Upper lobe of left lung (tissue), 6 donors: ENCODE results near the gene SLC2A11. TPM values are rescaled to one million over a fixed set of nuclear protein-coding genes. Genes with fewer than 3 reads are reported as not detected.

Source experiments
- ATAC-seq, 2 donors: fragments of 200-7000 bp; cut with Tn5 transposase; one replicate each; pipeline ENCODE4 v1.9.1; 2022; ENCODE audit warnings: mild to moderate bottlenecking in 2 of 2, moderate library complexity in 2 of 2; ENCODE audit not compliant: low FRiP score in 2 of 2
- DNase-seq, 2 donors: peaks; one replicate each; pipeline ENCODE4 v3.0.0-alpha.2; 2019 to 2020
- H3K27ac ChIP-seq, 4 donors: fragments of 200-600 bp; sonication (generic); one replicate each; pipeline ENCODE4 v1.5.1; 2016 to 2019
- H3K27me3 ChIP-seq, 4 donors: fragments of 200-600 bp; sonication (generic); one replicate each; pipeline ENCODE4 v1.5.1; 2017 to 2019
- H3K36me3 ChIP-seq, 4 donors: fragments of 200-600 bp; sonication (generic); one replicate each; pipeline ENCODE4 v1.5.1; 2016 to 2019
- H3K4me1 ChIP-seq, 4 donors: fragments of 200-600 bp; sonication (generic); one replicate each; pipeline ENCODE4 v1.5.1; 2018 to 2019
- H3K4me3 ChIP-seq, 4 donors: fragments of 200-600 bp; sonication (generic); one replicate each; pipeline ENCODE4 v1.5.1; 2017 to 2019; ENCODE audit warnings: mild to moderate bottlenecking in 2 of 4, moderate library complexity in 1 of 4
- H3K9me3 ChIP-seq, 4 donors: fragments of 200-600 bp; sonication (generic); one replicate each; pipeline ENCODE4 v1.5.1; 2018 to 2019
- CTCF ChIP-seq, 6 experiments: fragments of 450-650 bp in 4 of 6; fragments of 200-600 bp in 2 of 6; sonication (generic) in 2 of 6; IDR thresholded peaks; one replicate each; pipeline ENCODE4 v1.5.1; 2016 to 2019; ENCODE audit warnings: antibody characterized with exemption in 6 of 6
- EP300 ChIP-seq, 4 donors: sonication (generic); formaldehyde crosslinking; IDR thresholded peaks; one replicate each; pipeline ENCODE4 v1.5.1; 2017; ENCODE audit warnings: antibody characterized with exemption in 4 of 4, control low read depth in 2 of 4
- POLR2A ChIP-seq, 4 donors: fragments of 450-650 bp; IDR thresholded peaks; one replicate each; pipeline ENCODE4 v1.5.1; 2016 to 2017; ENCODE audit warnings: antibody characterized with exemption in 4 of 4, mild to moderate bottlenecking in 2 of 4
- POLR2AphosphoS5 ChIP-seq, 2 donors: sonication (generic); formaldehyde crosslinking; IDR thresholded peaks; one replicate each; pipeline ENCODE4 v1.5.1; 2017; ENCODE audit warnings: antibody characterized with exemption in 2 of 2
- WGBS, 2 donors: methylation state at CpG; one replicate each; pipeline ENCODE4 v1.1.5; 2017 to 2018; 5-methylcytosine and 5-hydroxymethylcytosine counted together
- total RNA-seq, 6 donors: library from RNA; depleted of rRNA in 4 of 6; stranded (reverse); fragments of >200 nt in 4 of 6; gene quantifications; one replicate each; pipeline versions ENCODE4 v1.1.0 to v1.2.1, GENCODE V29; 2016 to 2021
- donor health status: DM: no; HTN: no; CAD: no; lungs with moderate emphysema.
- donor health status: DM: no; HTN: yes; CAD: no; lungs with severe emphysema.

SLC2A11 gene
- total RNA-seq, 6 donors from 2014 or later: 9.9 to 31.4 (median 16.5) TPM

GRCh38 chr22:23828800-23829680 is 28.6 kb upstream of the SLC2A11 start:
- TF ChIP-seq POLR2AphosphoS5 (IDR thresholded peaks at IDR 0.05) (no peak), CTCF (IDR thresholded peaks at IDR 0.05) (no peak), EP300 (IDR thresholded peaks at IDR 0.05) (no peak), POLR2A (IDR thresholded peaks at IDR 0.05) (no peak)
- H3K27ac ChIP-seq: no peak overlapping the region
- ATAC-seq: no peak

DNA sequence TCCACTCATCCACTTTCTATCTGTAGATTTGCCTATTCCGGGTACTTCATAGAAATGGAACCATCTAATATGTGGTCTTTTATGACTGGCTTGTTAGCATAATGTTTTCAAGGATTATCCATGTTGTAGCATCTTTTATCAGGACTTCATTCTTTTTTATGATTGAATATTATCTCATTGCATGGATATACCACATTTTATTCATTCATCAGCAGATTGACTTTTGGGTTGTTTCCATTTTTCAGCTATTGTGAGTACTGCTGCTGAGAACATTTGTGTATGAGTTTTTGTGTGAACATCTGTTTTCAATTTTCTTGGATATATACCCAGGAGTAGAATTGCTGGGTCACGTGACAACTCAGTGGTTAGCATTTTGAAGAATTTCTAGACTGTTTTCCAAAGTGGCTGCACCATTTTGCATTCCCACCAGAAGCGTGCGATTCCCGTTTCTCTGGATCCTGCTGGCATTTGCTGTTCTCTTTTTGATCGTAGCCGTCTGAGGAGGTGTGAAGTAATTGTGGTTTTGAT is 27.8 kb upstream of the SLC2A11 start:
- 82 to 85% methylated on average over 7 of the region's 7 CpGs for WGBS, 2 donors
- peaks cover 7 to 92% (median 68%) of the 10 kb centered on the region in 4 donors for H3K36me3 ChIP-seq
- DNase-seq (no peak), ATAC-seq (no peak)
- no peaks in the 10 kb centered on the region for H3K4me1 ChIP-seq
- H3K9me3 ChIP-seq: no peaks in the 10 kb centered on the region
- no peak overlapping the region for H3K27ac ChIP-seq
- no peak for TF ChIP-seq EP300 (IDR thresholded peaks at IDR 0.05)
- no peak for TF ChIP-seq POLR2A (IDR thresholded peaks at IDR 0.05)
- TF ChIP-seq POLR2AphosphoS5 (IDR thresholded peaks at IDR 0.05): no peak
- no peak overlapping the region for H3K4me3 ChIP-seq
- H3K27me3 ChIP-seq: no peaks in the 10 kb centered on the region

More at GRCh38 chr22:23828800-23829680, 28.6 kb upstream of the SLC2A11 start:
- no peak for DNase-seq
- WGBS, 2 donors: 90 to 95% methylated on average over 10 of the region's 10 CpGs
- Histone ChIP-seq H3K4me1 (no peaks in the 10 kb centered on the region), H3K36me3 (peaks cover 7 to 92% (median 68%) of the 10 kb centered on the region in 4 donors), H3K27me3 (no peaks in the 10 kb centered on the region), H3K9me3 (no peaks in the 10 kb centered on the region), H3K4me3 (no peak overlapping the region)

DNA sequence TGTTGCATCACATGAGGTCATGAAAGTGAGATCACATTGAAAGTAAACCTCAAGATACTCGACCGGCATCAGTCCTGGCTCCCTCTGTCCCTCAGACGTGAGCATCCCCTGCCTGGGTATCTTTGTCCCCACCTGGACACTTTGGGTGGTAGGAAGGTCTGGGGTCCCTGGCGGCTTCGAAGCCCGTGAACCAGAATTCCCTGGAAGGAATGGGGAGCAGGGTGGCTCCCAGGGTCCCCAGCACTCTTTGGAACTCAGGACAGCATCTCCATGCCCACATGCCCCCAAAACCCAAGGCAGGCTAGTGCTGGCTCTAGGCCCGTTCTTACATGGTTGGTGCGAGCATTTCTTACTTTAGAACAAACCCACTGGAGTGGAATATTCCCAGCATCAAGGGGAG is 26.4 kb upstream of the SLC2A11 start:
- Histone ChIP-seq H3K27ac (no peak overlapping the region), H3K36me3 (peaks cover 0 to 92% (median 69%) of the 10 kb centered on the region in 4 donors), H3K9me3 (no peaks in the 10 kb centered on the region), H3K4me1 (no peaks in the 10 kb centered on the region), H3K4me3 (no peak overlapping the region), H3K27me3 (no peaks in the 10 kb centered on the region)
- TF ChIP-seq CTCF (IDR thresholded peaks at IDR 0.05) (no peak), EP300 (IDR thresholded peaks at IDR 0.05) (no peak), POLR2A (IDR thresholded peaks at IDR 0.05) (no peak), POLR2AphosphoS5 (IDR thresholded peaks at IDR 0.05) (no peak)
- 90 to 94% methylated on average over 5 to 8 of the region's 8 CpGs for WGBS, 2 donors
- ATAC-seq: no peak
- no peak for DNase-seq

DNA sequence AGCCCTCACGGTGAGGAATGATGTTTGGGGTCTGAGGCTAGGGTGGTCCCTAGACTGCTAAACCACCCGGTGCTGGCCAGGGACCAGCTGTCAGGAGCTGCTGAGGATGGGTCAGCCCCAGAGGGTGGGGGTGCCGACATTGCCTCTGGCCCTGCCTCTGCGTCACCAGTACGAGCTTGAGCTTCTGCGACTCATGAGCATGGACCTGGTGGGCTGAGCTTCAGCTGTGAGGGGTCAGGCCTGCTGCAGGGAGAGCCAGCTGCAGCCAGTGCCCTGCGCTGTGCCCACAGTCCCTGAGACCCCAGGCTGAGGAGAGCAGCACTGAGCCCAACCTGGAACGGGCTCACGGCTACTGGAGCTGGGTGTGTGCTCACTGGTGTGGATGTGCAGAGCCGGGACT is 25.9 kb upstream of the SLC2A11 start:
- no peak for TF ChIP-seq POLR2A (IDR thresholded peaks at IDR 0.05)
- no peak for TF ChIP-seq EP300 (IDR thresholded peaks at IDR 0.05)
- TF ChIP-seq POLR2AphosphoS5 (IDR thresholded peaks at IDR 0.05): no peak
- H3K27me3 ChIP-seq: no peaks in the 10 kb centered on the region
- H3K9me3 ChIP-seq: no peaks in the 10 kb centered on the region
- no peak overlapping the region for H3K4me3 ChIP-seq
- H3K36me3 ChIP-seq: peaks cover 0 to 87% (median 65%) of the 10 kb centered on the region in 4 donors
- WGBS, 2 donors: 85 to 96% methylated on average over 5 to 9 of the region's 10 CpGs
- ATAC-seq: no peak
- H3K27ac ChIP-seq: no peak overlapping the region
- no peaks in the 10 kb centered on the region for H3K4me1 ChIP-seq
- DNase-seq: no peak

- Histone ChIP-seq H3K4me1 (no peaks in the 10 kb centered on the region), H3K27me3 (no peaks in the 10 kb centered on the region), H3K36me3 (peaks cover 0 to 81% (median 59%) of the 10 kb centered on the region in 4 donors), H3K9me3 (no peaks in the 10 kb centered on the region), H3K4me3 (no peak overlapping the region), H3K27ac (no peak overlapping the region)
- no peak for ATAC-seq
- TF ChIP-seq CTCF (IDR thresholded peaks at IDR 0.05): no peak
- TF ChIP-seq EP300 (IDR thresholded peaks at IDR 0.05): no peak
- TF ChIP-seq POLR2AphosphoS5 (IDR thresholded peaks at IDR 0.05): no peak
- TF ChIP-seq POLR2A (IDR thresholded peaks at IDR 0.05): no peak
- WGBS, 2 donors: 79 to 81% methylated on average over 11 of the region's 11 CpGs
- DNase-seq: no peak
These were observed 25.3 kb upstream of the SLC2A11 start for GRCh38 chr22:23832226-23833016.
